Suprapubic skin (tissue), 4 donors: ENCODE data around the gene KDM4B. TPM values are rescaled to one million over a fixed set of nuclear protein-coding genes. Genes with fewer than 3 reads are reported as not detected.

ENCODE experiments used
- DNase-seq, 2 donors: peaks; one replicate each; pipeline ENCODE4 v3.0.0-alpha.2; 2019; ENCODE audit warnings: low spot score in 2 of 2
- H3K27ac ChIP-seq: fragments of 200-600 bp; sonication (generic); one replicate; pipeline ENCODE4 v1.5.1; 2019
- H3K27me3 ChIP-seq: fragments of 200-600 bp; sonication (generic); one replicate; pipeline ENCODE4 v1.5.1; 2019
- H3K36me3 ChIP-seq: fragments of 200-600 bp; sonication (generic); one replicate; pipeline ENCODE4 v1.5.1; 2019
- H3K4me1 ChIP-seq: fragments of 200-600 bp; sonication (generic); one replicate; pipeline ENCODE4 v1.5.1; 2019
- H3K4me3 ChIP-seq: fragments of 200-600 bp; sonication (generic); one replicate; pipeline ENCODE4 v1.5.1; 2019; ENCODE audit warnings: mild to moderate bottlenecking
- H3K9me3 ChIP-seq: fragments of 200-600 bp; sonication (generic); one replicate; pipeline ENCODE4 v1.5.1; 2019
- CTCF ChIP-seq, 2 donors: fragments of 200-600 bp in 1 of 2; fragments of 450-650 bp in 1 of 2; sonication (generic) in 1 of 2; IDR thresholded peaks; one replicate each; pipeline ENCODE4 v1.5.1; 2016 to 2019; ENCODE audit warnings: antibody characterized with exemption in 2 of 2, mild to moderate bottlenecking in 1 of 2, moderate library complexity in 1 of 2
- EP300 ChIP-seq: sonication (generic); formaldehyde crosslinking; IDR thresholded peaks from one replicate; pipeline ENCODE4 v1.6.1; 2017; ENCODE audit warnings: antibody characterized with exemption
- POLR2A ChIP-seq, 2 donors: fragments of 450-650 bp; IDR thresholded peaks; one replicate each; pipeline ENCODE4 v1.6.1; 2017; ENCODE audit warnings: antibody characterized with exemption in 2 of 2, mild to moderate bottlenecking in 2 of 2, moderate library complexity in 2 of 2
- POLR2AphosphoS5 ChIP-seq, 3 donors: sonication (generic); formaldehyde crosslinking; IDR thresholded peaks; one replicate each; pipeline ENCODE4 v1.6.1; 2017; ENCODE audit warnings: antibody characterized with exemption in 3 of 3
- WGBS: methylation state at CpG from one replicate; pipeline ENCODE4 v1.1.5; 2018; 5-methylcytosine and 5-hydroxymethylcytosine counted together
- total RNA-seq, 4 donors: library from RNA; depleted of rRNA; stranded (reverse); fragments of >200 nt; gene quantifications; one replicate each; pipeline ENCODE4 v1.1.0, GENCODE V29; 2016

Gene KDM4B
- total RNA-seq, result 10 to 100 TPM; 34.2 to 82.7 (median 48.7) TPM

GRCh38 chr19:4968462-4969291 is at the start of gene KDM4B:
TSS of gene KDM4B (plus strand) at chr19:4969113. CDS start at chr19:5032891, 63,778 bp downstream.
- peak within 1 kb of the TSS; percentile 62 for H3K27ac ChIP-seq
- peaks cover 48% of the 10 kb centered on the region for H3K4me1 ChIP-seq
- DNase-seq, result peak; percentile 99 to 100
- no peaks in the 10 kb centered on the region for H3K27me3 ChIP-seq
- H3K9me3 ChIP-seq, result no peaks in the 10 kb centered on the region
- H3K36me3 ChIP-seq, result no peaks in the 10 kb centered on the region
- TF ChIP-seq POLR2A (IDR thresholded peaks at IDR 0.05), result peak; percentile 90 to 98
- TF ChIP-seq CTCF (IDR thresholded peaks at IDR 0.05), result no peak
- TF ChIP-seq EP300, result no peak
- peak in 2 of 3 donors; percentile 60 to 96 for TF ChIP-seq POLR2AphosphoS5 (IDR thresholded peaks at IDR 0.05)
- H3K4me3 ChIP-seq, result peak within 1 kb of the TSS; percentile 61
- under 1% methylated on average over 55 of the region's 96 CpGs for WGBS

GRCh38 chr19:4922530-4923275 is 46.2 kb upstream of the KDM4B start:
- H3K4me3 ChIP-seq, result no peak overlapping the region
- no peaks in the 10 kb centered on the region for H3K4me1 ChIP-seq
- H3K27me3 ChIP-seq, result no peaks in the 10 kb centered on the region
- no peaks in the 10 kb centered on the region for H3K9me3 ChIP-seq
- H3K36me3 ChIP-seq, result no peaks in the 10 kb centered on the region
- DNase-seq, result no peak
- TF ChIP-seq EP300 (no peak), POLR2AphosphoS5 (IDR thresholded peaks at IDR 0.05) (no peak), POLR2A (IDR thresholded peaks at IDR 0.05) (no peak), CTCF (IDR thresholded peaks at IDR 0.05) (no peak)
- no peak overlapping the region for H3K27ac ChIP-seq
- 85% methylated on average over 20 of the region's 22 CpGs for WGBS

GRCh38 chr19:4923276-4923747 is 45.6 kb upstream of the KDM4B start:
- WGBS, result 93% methylated on average over 14 of the region's 21 CpGs
- Histone ChIP-seq H3K9me3 (no peaks in the 10 kb centered on the region), H3K27me3 (no peaks in the 10 kb centered on the region), H3K27ac (no peak overlapping the region), H3K4me1 (no peaks in the 10 kb centered on the region), H3K4me3 (no peak overlapping the region), H3K36me3 (no peaks in the 10 kb centered on the region)
- no peak for TF ChIP-seq POLR2AphosphoS5 (IDR thresholded peaks at IDR 0.05)
- no peak for TF ChIP-seq EP300
- TF ChIP-seq POLR2A (IDR thresholded peaks at IDR 0.05), result no peak
- no peak for TF ChIP-seq CTCF (IDR thresholded peaks at IDR 0.05)
- no peak for DNase-seq

- DNase-seq, result peak in 1 of 2 donors; percentile 64
- 89% methylated on average over 14 of the region's 22 CpGs for WGBS
- no peaks in the 10 kb centered on the region for H3K4me1 ChIP-seq
These were observed 39.7 kb upstream of the KDM4B start for GRCh38 chr19:4929186-4929585.

More at GRCh38 chr19:4929186-4929585, 39.7 kb upstream of the KDM4B start:
- Histone ChIP-seq H3K9me3 (no peaks in the 10 kb centered on the region), H3K27me3 (no peaks in the 10 kb centered on the region), H3K4me3 (no peak overlapping the region), H3K27ac (no peak overlapping the region), H3K36me3 (no peaks in the 10 kb centered on the region)
- TF ChIP-seq CTCF (IDR thresholded peaks at IDR 0.05), result no peak
- TF ChIP-seq POLR2A (IDR thresholded peaks at IDR 0.05), result no peak
- no peak for TF ChIP-seq POLR2AphosphoS5 (IDR thresholded peaks at IDR 0.05)
- TF ChIP-seq EP300, result no peak
